ENCODE data around the gene TFF3.

TFF3 gene

DNA sequence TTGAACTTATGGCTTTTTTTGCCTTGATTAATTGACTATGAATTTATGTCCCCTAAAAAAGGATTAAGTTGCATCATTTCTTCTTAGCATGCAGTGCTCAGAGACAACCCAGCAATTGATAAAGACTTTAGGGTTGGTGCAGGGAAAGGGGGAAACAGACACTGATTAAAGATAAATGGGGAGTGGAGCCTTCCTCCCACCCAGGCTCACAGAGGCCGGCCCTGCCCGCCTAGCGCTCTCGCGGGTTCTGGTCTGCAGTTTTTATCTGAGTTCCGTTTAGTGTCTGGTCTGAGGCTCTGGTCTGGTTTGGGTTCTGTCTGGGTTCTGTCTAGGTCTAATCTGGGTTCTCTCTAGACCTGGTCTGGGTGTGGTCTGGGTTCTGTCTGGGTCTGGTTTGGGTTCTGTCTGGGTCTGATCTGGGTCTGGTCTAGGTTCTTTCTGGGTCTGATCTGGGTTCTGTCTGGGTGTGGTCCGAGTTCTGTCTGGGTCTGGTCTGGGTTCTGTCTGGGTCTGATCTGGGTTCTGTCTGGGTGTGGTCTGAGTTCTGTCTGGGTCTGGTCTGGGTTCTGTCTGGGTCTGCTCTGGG, 48.1 kb downstream of the TFF3 start:
- no peak for DNase-seq (ENCODE audit: low spot score)

DNA sequence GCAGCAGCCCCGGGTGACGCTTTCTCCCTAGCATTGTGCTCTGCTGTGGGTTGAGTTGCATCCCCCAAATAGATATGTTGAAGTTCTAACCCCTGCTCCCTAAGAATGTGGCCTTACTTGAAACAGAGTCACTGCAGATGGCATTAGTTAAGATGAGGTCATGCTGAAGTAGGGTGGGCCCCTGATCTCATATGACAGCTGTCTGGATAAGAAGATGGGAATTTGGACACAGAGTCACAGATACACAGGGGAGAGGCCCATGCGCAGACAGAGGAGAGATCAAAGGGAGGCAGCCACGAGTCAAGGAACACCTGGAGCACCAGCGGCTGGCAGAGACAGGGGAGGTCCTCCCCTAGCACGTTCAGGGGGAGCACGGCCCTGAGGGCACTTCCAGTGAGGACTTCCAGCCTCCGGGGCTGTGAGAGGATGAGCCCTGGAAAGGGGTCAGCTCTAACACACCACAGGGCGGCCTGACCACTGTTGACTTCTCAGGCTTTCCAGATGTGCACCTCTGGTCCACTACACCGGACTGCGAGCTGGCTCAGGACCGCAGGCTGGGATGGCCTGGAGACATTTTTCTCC, 49.9 kb downstream of the TFF3 start:
- no peak for DNase-seq (ENCODE audit: low spot score)

GRCh38 chr21:42264245-42265195, 50.7 kb downstream of the TFF3 start:
- DNase-seq (ENCODE audit: low spot score), result no peak

GRCh38 chr21:42263591-42264131, 51.5 kb downstream of the TFF3 start:
- DNase-seq (ENCODE audit: low spot score), result no peak

DNA sequence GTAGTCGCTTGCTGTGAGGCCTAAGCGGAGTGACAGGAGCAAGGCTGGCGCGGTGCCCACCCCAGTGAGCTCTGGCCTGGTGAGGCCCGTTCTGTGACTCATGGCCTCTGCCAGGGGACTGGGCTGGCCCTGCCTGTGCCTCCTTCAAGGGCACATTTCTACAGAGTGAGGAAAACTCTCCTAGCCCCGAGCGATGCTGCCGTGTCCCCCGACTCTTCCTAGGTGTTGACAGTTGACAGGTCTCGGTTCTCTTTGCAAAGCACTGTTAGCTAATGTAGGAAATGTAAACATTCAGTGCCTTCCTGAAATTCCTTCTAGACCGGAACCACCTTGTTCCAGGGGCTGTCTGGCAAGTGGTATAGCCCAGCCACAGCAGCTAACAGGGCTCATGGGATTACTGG, 52.4 kb downstream of the TFF3 start:
- DNase-seq (ENCODE audit: low spot score), result no peak

- DNase-seq (ENCODE audit: low spot score), result no peak
Measured at GRCh38 chr21:42261829-42262200, 53.4 kb downstream of the TFF3 start.

Measured in AG08395 (cell line).